ENCODE data around the gene VIPR2.

VIPR2 gene

DNA sequence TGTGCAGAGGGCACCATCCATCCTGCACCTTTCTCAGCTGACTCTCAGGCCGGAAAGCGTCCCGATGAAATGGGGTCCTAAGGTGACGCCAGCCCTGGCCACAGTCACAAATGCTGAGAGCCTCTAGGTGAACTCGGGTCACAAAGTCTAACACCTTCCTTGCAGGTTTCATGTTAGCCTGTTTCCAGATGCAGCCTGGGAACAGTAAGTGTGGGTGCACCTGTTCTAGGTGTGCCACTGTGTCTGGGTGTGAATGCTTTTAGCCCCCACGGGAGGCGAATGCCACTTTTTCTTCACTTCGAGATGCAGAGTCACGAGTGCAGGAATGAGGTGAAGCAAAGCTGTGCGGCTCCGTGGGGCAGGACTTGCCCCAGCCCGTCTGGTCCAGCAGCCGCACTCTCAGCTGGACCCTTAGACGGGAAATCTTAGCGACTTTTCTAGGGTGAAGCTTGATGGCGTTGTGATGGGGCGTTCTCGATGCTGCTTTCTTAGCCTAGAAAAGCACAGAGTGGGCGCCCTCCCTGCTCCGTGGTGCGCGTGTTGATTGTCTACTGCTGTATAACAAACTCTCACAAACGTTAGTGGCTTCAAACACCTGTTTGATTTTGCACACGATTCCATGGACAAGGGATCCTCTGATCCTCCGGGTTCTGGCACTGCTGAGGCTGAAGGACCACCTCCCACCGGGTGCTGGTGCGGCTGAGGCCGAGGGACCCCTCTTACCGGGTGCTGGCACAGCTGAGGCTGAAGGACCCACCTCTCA, 13.6 kb upstream of the VIPR2 start:
- no peak for DNase-seq (ENCODE audit: low spot score)

DNA sequence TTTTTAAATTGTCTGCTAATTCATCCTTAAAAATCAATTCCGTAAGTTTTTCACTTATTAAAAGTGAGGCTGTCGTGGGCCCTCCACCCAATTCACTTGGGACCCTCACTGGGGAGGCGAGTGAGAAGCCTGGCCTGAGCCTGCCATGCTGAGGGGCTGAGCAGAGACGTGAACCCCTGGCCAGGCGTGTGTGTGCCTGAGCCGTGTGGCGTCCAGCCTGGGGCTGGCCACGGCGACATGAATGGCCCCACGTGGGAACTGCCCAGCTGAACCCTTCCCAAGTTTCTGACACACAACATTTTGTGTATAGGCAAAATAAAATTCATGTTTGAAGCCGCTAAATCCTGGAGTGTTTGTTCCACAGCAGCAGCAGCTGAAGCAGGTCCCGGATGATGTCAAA, 13.0 kb upstream of the VIPR2 start:
- DNase-seq (ENCODE audit: low spot score) = no peak

DNA sequence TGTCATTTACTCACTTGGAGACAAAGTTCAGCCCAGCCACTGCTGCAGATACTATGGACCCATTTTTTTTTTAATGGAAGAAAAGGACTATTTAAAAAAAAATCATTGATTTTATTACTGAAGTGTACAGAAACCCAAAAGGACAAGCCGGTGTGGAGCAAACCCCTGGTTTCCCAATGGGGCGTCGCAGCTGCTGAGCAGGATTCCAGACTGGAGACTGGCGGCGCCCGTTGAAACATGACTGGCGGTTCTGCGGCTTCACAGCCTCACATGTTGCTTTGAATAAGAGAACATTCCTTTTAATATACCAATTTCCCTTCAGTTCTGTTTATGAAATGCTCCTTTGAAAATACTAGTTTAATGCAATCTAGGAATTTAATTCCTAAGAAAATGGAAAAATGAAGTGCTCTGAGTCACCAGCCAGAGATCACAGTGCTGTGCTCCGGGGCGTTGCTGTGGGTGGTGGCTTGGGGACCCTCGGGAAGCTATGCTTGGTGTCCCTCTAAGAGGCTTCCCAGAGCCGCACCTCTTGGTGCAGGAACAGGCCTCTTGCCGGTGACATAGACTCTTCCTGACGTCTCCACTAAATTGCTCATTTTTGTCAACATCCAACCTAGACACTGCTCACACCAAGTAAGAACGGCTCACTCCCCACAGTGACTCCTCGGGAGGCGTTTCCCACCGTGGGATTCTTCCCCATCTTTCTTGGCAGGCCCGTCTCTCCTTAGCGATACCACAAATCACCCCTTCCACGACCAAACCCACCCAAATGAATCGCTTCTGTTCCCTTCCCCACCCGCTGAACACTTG, 12.0 kb upstream of the VIPR2 start:
- DNase-seq (ENCODE audit: low spot score) = no peak

DNA sequence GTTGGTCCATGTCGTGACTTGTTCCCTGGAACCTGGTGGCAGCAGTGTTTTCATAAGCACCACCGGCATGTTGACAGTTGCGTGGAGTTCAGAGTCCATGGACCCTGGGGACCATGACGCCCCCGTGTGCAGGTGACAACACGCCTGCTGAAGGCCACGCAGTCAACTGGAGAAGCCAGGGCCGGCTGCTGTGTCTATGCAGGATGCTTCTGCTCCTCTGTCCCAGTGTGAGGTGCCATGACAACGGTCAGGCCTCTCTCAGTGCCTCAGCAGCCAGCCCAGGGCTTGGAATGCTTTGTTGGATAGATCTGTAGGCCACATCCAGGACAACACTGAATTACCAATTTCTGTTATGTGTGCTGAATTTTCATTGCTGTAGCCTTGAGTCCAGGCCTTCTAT, 10.7 kb upstream of the VIPR2 start:
- no peak for DNase-seq (ENCODE audit: low spot score)

DNA sequence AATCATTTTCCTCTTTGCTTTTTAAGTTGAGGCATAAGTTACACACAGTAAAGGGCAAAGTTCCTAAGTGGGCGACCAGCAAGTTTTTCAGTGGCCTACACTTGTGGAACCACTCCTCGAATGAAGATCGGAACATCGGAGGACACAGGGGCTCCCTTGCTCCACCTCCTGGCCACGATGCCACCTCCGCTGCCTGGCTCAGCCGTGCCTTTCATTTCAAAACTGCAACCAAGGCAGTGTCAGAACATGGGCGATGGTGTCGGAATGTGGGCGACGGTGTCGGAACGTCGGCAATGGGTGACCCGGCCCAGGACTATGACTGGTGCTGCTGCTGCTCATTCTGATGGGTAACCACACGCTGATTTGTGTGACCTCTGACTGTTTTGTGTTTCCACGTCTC, 9.6 kb upstream of the VIPR2 start:
- DNase-seq (ENCODE audit: low spot score) = no peak

DNA sequence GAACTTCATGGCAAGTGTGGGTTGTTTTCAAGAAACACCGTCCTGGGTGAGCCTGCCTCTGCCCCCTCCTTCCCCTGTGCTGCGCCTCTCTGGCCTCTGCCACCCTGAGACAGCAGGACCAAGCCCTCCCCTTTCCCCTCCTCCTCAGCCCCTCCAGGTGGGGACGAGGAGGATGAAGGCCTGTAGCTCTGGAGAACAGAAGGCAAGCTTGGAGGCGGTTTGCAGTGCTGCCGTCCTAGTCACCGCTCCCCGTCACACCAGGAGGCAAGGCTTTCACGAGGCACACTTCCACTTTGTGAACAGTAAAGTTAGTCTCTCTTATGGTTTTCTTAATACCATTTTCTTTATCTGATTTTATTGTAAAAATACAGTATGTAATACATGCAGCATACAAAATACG, 8.8 kb upstream of the VIPR2 start:
- DNase-seq (ENCODE audit: low spot score) = no peak

DNA sequence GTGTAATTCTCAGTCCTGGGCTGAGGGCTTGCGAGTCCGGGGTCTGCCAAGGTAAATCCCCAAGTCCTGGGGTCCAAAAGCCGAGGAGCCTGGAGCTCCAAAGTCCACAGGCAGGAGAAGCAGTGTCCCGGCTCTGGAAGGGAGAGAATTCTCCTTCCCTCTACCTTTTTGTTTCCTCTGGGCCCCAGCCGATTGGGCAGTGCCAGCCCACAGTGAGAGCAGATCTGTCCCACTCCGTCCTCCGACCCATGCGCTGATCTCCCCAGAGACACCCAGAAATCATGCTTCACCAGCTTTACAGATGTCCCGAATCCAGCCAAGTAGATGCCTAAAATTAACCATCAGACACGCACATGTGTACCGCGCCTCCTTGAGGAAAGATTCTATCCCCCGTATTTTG, 8.1 kb upstream of the VIPR2 start:
- no peak for DNase-seq (ENCODE audit: low spot score)

DNA sequence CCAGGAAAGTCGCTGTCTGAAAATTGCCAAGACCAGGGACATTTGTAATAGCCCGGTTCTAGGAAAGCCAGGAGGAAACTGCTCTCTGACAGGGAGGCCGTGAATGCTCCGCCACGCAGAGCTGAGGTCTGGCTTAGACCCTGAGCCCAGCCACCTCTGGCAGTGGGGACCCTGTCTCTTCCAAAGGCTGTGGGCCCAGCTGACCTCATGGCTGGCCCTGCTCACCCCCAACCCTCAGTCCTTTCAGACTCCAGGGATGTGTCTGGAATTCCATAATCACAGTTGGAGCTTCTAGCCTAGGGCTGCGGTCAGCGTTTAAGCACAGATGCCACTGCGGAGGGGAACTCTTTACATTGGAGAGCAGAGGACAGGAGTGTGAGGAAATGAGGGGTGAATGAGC, 6.6 kb upstream of the VIPR2 start:
- DNase-seq (ENCODE audit: low spot score) = no peak

DNA sequence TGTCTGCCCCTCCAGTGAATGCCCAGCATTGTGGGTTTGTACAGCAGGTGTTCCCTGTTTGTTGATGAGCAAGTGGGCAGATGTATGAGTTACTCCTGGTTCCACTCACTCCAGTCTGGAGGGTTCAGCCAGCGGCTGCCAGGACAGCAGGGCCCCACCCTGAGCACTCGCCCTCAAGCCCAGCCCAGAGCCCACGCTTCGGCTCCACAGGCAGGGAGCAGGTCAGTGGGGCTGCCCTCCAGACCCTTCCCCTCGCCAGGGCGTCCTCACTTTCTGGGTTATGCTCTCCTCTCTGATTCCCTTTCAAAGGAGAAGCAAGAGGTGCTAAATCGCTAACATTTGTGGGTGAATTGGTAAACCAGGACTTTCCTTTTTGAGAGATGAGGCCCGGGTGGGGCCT, 4.8 kb upstream of the VIPR2 start:
- DNase-seq (ENCODE audit: low spot score) = no peak

DNA sequence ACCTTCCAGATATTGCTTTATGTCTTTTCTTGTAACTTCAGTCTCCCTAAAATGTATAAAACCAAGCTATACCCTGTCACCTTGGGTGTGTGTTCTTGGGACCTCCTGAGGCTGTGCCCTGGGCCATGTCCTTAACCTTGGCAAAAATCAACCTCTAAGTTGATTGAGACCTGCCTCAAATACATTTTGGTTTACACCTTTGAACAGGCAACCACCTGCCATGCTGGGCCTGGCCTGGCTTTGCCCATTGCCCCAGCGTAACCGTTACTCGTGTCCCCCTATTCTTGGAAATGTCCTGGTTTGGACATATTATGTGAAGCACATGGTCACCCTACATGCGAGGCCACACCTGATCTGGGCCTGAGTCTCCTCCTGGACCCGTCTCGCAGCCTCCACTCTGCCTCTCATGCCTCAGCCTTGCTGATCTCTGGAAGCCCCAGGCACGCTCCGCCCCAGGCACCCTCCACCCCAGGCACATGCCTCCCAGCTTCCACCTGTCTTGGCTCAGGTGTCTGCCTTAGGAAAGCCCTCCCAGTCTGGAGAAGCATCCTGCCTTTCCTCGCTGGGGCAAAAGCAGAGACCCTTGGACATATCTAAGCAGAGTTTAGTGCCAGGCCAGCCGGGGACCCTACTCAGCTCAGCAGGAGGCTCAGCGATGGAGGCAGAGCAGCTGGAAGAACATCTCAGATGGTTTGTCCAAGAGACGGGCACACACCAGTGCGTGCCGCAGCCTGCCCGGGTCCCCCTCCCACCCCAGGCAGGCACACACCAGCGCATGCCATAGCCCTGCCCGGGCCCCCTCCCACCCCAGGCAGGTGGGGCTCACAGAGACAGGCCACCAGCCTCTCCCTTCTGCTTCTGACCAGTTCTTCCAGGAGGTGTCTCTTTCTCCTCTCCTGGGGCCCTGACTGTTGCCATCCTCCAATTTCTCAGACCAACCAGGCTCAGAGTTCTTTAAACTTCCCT, 4.0 kb upstream of the VIPR2 start:
- DNase-seq (ENCODE audit: low spot score) = no peak

DNA sequence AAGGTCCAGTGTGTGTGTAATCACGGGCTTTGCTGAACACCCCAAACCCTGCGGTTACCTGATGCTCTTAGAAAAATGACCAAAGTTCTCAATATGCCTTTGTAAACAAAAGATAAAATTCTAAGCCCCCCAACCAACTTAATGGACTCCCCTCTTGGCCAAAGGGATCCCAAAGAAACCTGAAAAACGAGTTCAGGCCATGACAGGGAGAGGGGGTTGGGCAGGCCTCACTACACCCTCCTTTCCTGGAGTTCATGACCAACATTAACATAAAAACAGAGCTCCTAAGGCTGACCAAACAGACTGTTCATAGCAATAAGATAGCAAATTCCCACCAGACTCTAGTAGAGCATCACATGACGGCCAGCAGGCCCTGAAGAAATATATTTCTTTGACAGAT, 3.0 kb upstream of the VIPR2 start:
- DNase-seq (ENCODE audit: low spot score) = no peak

DNA sequence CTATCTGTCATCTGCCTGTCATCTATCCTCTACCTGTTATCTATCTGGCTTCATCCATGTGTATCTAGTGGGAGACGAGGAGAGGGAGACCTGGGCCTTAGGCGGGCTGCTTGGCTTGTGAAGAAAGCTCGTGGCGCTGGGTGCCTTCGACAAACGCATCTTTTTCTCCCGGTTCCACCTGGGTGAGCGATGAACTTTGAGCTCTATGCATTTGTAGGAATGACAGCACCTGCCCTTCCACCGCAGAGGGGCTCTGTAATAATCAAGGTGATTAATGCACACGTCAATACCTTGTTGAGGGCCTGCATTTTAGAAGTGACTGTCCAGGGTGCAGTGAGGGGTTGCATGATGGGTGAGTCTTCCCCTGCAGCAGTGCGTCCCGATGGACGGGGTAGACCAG, 2.6 kb upstream of the VIPR2 start:
- no peak for DNase-seq (ENCODE audit: low spot score)

DNA sequence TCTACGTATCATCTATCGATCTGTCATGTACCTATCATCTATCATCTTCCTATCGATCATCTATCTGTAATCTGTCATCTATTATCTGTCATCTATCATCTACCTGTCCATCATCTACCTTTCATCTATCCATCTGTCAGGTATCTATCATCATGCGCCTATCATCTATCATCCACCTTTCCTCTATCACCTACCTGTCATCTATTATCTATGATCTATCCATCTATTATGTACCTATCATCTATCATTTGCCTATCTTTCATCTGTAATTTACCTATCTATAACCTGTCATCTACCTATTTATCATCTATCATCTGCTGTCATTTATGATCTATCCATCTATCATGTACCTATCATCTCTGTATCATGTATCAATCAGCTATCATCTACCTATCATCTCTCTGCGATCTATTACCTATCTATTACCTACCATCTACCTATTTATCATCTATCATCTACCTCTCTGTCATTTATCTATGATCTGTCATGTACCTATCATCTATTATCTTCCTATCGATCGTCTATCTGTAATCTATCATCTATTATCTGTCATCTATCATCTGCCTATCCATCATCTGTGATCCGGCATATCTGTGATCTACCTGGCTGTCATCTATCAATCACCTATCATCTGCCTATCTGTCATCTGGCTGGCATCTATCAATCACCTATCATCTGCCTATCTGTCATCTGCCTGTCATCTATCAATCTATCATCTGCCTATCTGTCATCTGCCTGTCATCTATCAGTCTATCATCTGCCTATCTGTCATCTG, 1.6 kb upstream of the VIPR2 start:
- no peak for DNase-seq (ENCODE audit: low spot score)

DNA sequence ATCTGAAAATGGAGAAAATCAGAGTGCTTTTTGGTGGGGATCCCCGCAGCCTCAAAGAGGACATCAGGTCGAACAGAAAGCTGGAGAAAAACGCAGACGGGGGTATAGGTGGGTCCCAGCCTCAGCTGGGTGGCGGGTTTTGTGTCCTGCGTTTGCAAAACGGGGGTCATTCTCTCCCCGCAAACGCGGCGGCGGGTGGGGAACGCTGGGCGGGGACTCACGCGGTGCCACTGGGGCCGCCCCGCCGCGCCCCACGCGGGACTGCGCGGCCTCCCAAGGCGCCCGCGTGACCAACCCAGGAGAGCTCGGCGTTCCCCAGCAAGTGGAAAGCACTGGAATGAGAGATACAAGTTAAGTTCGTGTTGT, 806 bp upstream of the VIPR2 start:
- DNase-seq (ENCODE audit: low spot score) = no peak

DNA sequence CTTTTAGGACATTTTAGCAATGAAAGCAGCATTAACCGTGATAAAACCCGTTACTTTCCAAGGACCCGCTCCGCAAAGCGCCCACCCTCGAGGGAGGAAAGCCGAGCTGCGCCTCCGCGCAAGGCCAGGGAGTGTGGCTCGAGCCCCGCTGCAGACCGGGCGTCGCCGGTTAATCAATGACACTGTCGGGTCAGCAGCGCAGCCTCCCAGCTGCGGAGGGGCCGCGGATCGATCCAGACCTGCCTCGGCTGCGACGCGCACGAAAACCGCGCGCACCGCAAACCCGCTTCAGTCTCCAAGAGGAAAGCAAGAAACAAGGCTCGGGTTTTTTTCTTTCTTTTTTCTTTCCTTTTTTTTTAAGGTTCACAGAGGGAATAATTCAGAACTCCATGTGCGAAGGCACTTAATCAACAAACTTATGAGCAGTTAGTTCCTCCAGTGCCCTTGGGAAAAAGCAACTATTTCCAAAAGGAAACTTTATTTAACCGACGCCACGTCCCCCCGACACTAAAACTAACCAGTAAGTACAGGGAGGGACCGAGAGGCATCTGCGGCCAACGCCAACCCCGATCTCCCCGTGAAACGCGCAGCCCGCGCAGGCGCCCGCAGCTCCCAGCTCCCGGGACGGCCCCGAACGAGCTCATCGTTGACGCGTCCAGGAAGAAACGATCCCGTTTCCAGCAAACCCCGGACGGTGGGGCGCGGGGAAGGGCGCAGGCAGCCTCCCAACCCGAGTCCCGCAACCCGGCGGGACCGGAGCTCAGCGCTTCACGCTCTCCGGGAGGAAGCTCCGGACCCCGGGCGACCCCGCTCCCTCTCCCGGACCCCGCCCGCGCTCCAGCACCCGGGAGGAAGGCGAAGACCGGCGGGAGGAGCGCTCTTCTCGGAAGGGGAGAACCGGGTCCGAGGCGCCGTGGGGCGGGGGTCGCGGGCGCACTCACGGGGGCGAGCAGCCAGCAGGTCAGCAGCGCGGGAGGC, 598 bp downstream of the VIPR2 start:
- no peak for DNase-seq (ENCODE audit: low spot score)

DNA sequence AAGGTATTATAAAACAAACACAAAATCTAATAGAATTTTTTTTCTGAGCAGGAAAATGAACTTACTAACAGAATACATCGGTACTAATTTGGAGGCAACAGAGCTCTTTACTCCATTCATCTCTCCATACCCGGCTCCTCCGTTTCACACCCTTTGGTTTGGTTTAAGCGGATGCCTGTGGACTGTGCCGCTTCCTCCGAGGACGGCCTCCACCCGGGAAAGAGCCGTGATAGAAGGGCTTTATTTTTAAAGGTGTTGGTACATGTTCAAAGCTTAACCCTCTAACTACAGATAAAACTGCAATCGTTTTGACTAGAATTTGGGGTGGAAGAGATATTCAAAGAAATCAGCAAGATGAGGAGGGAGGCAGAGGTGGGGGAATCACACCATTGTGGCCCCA, 1.9 kb downstream of the VIPR2 start:
- DNase-seq (ENCODE audit: low spot score) = no peak

DNA sequence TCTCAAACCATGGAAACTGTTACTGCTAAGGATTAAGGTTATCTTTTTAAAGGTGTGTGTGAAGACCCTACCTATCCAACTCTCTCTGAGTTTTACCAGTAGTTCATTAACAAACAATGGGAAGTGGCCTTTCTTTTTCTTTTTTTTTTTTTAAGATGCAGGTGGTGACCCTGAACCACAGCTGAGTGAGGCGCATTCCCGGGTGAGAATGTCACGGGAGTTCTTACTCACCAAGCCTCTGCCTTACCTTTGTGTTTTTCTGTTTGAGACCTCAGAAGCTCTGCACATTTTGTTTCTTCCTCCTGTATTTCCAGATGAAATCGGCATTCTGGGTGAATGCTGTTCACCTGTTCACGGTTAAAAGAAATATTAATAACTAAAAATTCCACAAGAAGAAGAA, 2.5 kb downstream of the VIPR2 start:
- DNase-seq (ENCODE audit: low spot score) = no peak

DNA sequence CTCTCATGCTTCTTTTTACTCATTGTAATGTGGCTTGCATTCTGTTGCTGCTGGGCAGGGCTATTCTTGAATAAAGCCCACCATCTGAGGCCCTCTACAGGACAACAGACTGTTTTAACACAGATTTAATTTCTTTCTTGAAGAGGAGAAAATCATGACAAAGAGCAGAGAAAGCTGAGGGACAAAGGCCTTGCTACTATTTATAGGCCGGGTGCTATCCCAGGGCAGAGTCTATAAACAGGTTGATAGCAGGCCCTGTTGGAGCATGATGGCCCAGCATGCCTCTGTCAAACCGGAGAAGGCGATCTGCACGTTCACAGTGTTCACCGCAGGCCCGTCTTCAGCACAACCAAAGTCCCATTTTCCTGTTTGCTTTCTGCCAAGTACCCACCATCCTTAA, 3.0 kb downstream of the VIPR2 start:
- DNase-seq (ENCODE audit: low spot score) = no peak

DNA sequence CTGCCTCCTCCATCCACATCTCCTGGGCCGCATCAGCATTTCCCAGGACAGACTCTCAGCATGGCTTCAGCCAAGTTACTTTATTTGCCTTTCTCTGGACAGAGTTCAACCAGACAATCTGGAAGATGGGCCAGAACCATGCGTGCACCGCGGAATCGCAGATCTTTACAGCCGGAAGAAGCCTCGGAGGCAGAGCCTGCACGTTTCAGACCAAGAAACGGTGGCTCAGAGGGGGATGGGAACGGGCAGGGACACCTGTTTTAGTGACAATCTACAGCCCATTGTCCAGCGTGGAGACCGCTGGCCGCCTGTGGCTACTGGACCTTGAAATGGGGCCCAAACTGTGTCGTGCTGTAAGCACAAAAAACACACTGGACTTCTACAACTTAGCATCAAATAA, 3.5 kb downstream of the VIPR2 start:
- no peak for DNase-seq (ENCODE audit: low spot score)

DNA sequence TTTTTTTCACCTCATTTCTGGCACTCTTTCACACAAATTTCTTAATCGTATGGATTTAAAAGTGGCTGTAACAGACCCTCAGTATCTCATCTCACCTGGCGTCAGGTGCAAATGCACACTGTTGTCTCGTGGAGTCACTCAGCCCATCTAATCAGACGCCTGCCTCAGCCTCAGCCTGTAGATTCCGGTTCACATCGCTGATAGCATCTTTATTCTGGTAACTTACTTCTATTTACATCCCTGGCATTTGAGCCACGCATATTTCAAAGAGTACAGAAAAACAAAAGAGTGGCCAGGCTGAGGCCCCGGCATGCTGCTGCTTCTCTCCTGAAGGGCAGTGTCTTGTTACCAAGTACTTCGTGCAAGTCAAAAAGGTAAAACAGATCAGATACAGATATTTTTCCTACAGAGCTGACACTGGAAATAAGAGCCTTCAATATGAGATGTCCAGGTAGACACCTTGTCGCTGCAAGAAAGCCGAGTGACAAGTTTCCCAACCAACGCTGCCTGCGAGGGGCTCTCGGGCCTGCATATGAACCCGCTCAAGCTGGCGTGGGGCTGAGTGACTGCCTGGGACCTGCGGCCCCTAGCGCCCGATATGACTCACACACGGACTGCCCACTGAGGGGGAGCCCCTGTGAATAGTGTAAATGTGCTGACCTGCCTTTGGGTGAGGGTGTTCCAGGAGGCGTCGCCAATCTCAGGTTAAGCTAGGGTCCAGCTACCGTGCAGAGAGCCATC, 4.3 kb downstream of the VIPR2 start:
- no peak for DNase-seq (ENCODE audit: low spot score)
